ENCODE results near the gene RAB11FIP3. TPM values are rescaled to one million over a fixed set of nuclear protein-coding genes. Genes with fewer than 3 reads are reported as not detected.

Gene RAB11FIP3
- total and polyA plus RNA-seq, 2 experiments from 2014 or later = 1.2 to 27.8 TPM

- TF ChIP-seq EZH2 (IDR thresholded peaks at IDR 0.05; ENCODE audit: insufficient read depth, poor library complexity, severe bottlenecking) (no peak), EZH2phosphoT487 (IDR thresholded peaks at IDR 0.05; ENCODE audit: insufficient read depth, low read depth) (no peak)
- in situ Hi-C loops (cut with MboI) = no loop called here
- 81 to 82% methylated on average over 23 of the region's 23 CpGs for WGBS, 2 experiments (ENCODE audit: low coverage in 1 of 2, low lambda C conversion rate in 2 of 2, missing lambda C conversion rate in 2 of 2)
These were observed 132.2 kb downstream of the RAB11FIP3 start for GRCh38 chr16:557463-558297.

GRCh38 chr16:558298-559020 is 133.0 kb downstream of the RAB11FIP3 start:
- 60% methylated on average over 17 to 22 of the region's 22 CpGs for WGBS, 2 experiments (ENCODE audit: low coverage in 1 of 2, low lambda C conversion rate in 2 of 2, missing lambda C conversion rate in 2 of 2)
- peaks cover 17% of the 10 kb centered on the region for H3K4me1 ChIP-seq (ENCODE audit: insufficient read depth)
- DNase-seq = no peak
- no peak overlapping the region for H3K27ac ChIP-seq
- TF ChIP-seq EZH2phosphoT487 (IDR thresholded peaks at IDR 0.05; ENCODE audit: insufficient read depth, low read depth) (no peak), EZH2 (IDR thresholded peaks at IDR 0.05; ENCODE audit: insufficient read depth, poor library complexity, severe bottlenecking) (no peak)
- no peak overlapping the region for H3K4me2 ChIP-seq (ENCODE audit: unreplicated experiment)
- in situ Hi-C loops (cut with MboI) = no loop called here
- no peaks in the 10 kb centered on the region for H4K20me1 ChIP-seq (ENCODE audit: insufficient read depth)
- no peaks in the 10 kb centered on the region for H3F3A ChIP-seq (ENCODE audit: insufficient read depth)
- H3K79me2 ChIP-seq (ENCODE audit: insufficient read depth) = no peaks in the 10 kb centered on the region
- H3K4me3 ChIP-seq = no peak overlapping the region
- no peaks in the 10 kb centered on the region for H3K9me2 ChIP-seq (ENCODE audit: insufficient read depth)
- peaks cover 13% of the 10 kb centered on the region; the same call in 1 of the 2 replicates for H3K27me3 ChIP-seq (replicated peaks; ENCODE audit: insufficient read depth)
- H2AFZ ChIP-seq = no peak overlapping the region
- H3K9me3 ChIP-seq (ENCODE audit: low read depth) = no peaks in the 10 kb centered on the region
- no peak overlapping the region for H3K9ac ChIP-seq
- no peaks in the 10 kb centered on the region for H3K36me3 ChIP-seq (ENCODE audit: low read depth)

More at GRCh38 chr16:557463-558297, 132.2 kb downstream of the RAB11FIP3 start:
- H3F3A ChIP-seq (ENCODE audit: insufficient read depth) = no peaks in the 10 kb centered on the region
- H3K36me3 ChIP-seq (ENCODE audit: low read depth) = no peaks in the 10 kb centered on the region
- H3K27ac ChIP-seq = no peak overlapping the region
- no peaks in the 10 kb centered on the region for H3K79me2 ChIP-seq (ENCODE audit: insufficient read depth)
- H4K20me1 ChIP-seq (ENCODE audit: insufficient read depth) = no peaks in the 10 kb centered on the region
- no peak overlapping the region for H3K9ac ChIP-seq
- no peak overlapping the region for H3K4me3 ChIP-seq
- H3K4me1 ChIP-seq (ENCODE audit: insufficient read depth) = peaks cover 17% of the 10 kb centered on the region
- peaks cover 13% of the 10 kb centered on the region; the same call in 1 of the 2 replicates for H3K27me3 ChIP-seq (replicated peaks; ENCODE audit: insufficient read depth)
- no peak overlapping the region for H2AFZ ChIP-seq
- no peak overlapping the region for H3K4me2 ChIP-seq (ENCODE audit: unreplicated experiment)
- no peak for DNase-seq
- no peaks in the 10 kb centered on the region for H3K9me2 ChIP-seq (ENCODE audit: insufficient read depth)
- H3K9me3 ChIP-seq (ENCODE audit: low read depth) = no peaks in the 10 kb centered on the region

GRCh38 chr16:559021-559380 is 133.6 kb downstream of the RAB11FIP3 start:
- in situ Hi-C loops (cut with MboI) = no loop called here
- Histone ChIP-seq H3K9ac (no peak overlapping the region), H3K36me3 (ENCODE audit: low read depth) (no peaks in the 10 kb centered on the region), H4K20me1 (ENCODE audit: insufficient read depth) (no peaks in the 10 kb centered on the region), H3K4me3 (no peak overlapping the region), H3K27me3 (replicated peaks; ENCODE audit: insufficient read depth) (peaks cover 13% of the 10 kb centered on the region; the same call in 1 of the 2 replicates), H3K9me3 (ENCODE audit: low read depth) (no peaks in the 10 kb centered on the region), H3F3A (ENCODE audit: insufficient read depth) (no peaks in the 10 kb centered on the region), H3K4me2 (ENCODE audit: unreplicated experiment) (no peak overlapping the region), H2AFZ (no peak overlapping the region), H3K4me1 (ENCODE audit: insufficient read depth) (peaks cover 15% of the 10 kb centered on the region), H3K9me2 (ENCODE audit: insufficient read depth) (no peaks in the 10 kb centered on the region), H3K27ac (no peak overlapping the region), H3K79me2 (ENCODE audit: insufficient read depth) (no peaks in the 10 kb centered on the region)
- DNase-seq = no peak
- no peak for TF ChIP-seq EZH2 (IDR thresholded peaks at IDR 0.05; ENCODE audit: insufficient read depth, poor library complexity, severe bottlenecking)
- no peak for TF ChIP-seq EZH2phosphoT487 (IDR thresholded peaks at IDR 0.05; ENCODE audit: insufficient read depth, low read depth)
- 46 to 49% methylated on average over 9 to 13 of the region's 15 CpGs for WGBS, 2 experiments (ENCODE audit: low coverage in 1 of 2, low lambda C conversion rate in 2 of 2, missing lambda C conversion rate in 2 of 2)

- 5 to 7% methylated on average over 28 to 41 of the region's 62 CpGs for WGBS, 2 experiments (ENCODE audit: low coverage in 1 of 2, low lambda C conversion rate in 2 of 2, missing lambda C conversion rate in 2 of 2)
- Histone ChIP-seq H3K27ac (no peak overlapping the region), H3K27me3 (replicated peaks; ENCODE audit: insufficient read depth) (peaks cover 13% of the 10 kb centered on the region; the same call in 1 of the 2 replicates), H3F3A (ENCODE audit: insufficient read depth) (no peaks in the 10 kb centered on the region), H3K9ac (no peak overlapping the region), H3K79me2 (ENCODE audit: insufficient read depth) (no peaks in the 10 kb centered on the region), H3K9me2 (ENCODE audit: insufficient read depth) (no peaks in the 10 kb centered on the region), H4K20me1 (ENCODE audit: insufficient read depth) (no peaks in the 10 kb centered on the region), H3K36me3 (ENCODE audit: low read depth) (no peaks in the 10 kb centered on the region), H3K9me3 (ENCODE audit: low read depth) (no peaks in the 10 kb centered on the region), H3K4me2 (ENCODE audit: unreplicated experiment) (no peak overlapping the region), H3K4me1 (ENCODE audit: insufficient read depth) (peaks cover 9% of the 10 kb centered on the region), H2AFZ (no peak overlapping the region), H3K4me3 (no peak overlapping the region)
- TF ChIP-seq EZH2phosphoT487 (IDR thresholded peaks at IDR 0.05; ENCODE audit: insufficient read depth, low read depth) (no peak), EZH2 (IDR thresholded peaks at IDR 0.05; ENCODE audit: insufficient read depth, poor library complexity, severe bottlenecking) (peak; percentile 90)
- DNase-seq = no peak
- in situ Hi-C loops (cut with MboI) = no loop called here
These were observed 134.2 kb downstream of the RAB11FIP3 start for GRCh38 chr16:559411-560203.

All from GM23248 (cell line).